CD4-positive, alpha-beta T cell treated with Interleukin-15 for 4 hours (primary cell): ENCODE data around the gene OR8B4.
"Not testable (repeated sequence)": the region's sequence is repeated elsewhere in the genome, so short reads cannot be mapped to it uniquely, and the experiment has no call there.

Experiments
- DNase-seq: peaks from one replicate; pipeline ENCODE4 v3.0.0-alpha.2; 2020; ENCODE audit warnings: low spot score

OR8B4 gene

GRCh38 chr11:124405581-124405980 lies 19.1 kb downstream of the OR8B4 start:
- DNase-seq = no peak

DNA sequence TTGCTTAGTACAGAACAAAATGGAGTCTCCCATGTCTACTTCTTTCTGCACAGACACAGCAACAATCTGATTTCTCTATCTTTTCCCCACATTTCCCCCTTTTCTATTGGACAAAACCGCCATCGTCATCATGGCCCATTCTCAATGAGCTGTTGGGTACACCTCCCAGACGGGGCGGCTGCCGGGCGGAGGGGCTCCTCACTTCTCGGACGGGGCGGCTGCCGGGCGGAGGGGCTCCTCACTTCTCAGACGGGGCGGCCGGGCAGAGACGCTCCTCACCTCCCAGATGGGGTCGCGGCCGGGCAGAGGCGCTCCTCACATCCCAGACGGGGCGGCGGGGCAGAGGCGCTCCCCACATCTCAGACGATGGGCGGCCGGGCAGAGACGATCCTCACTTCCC lies 21.5 kb downstream of the OR8B4 start:
- DNase-seq = not testable (repeated sequence)

- peak; percentile 22 for DNase-seq
These were observed 22.2 kb downstream of the OR8B4 start for GRCh38 chr11:124402326-124402922.

GRCh38 chr11:124398924-124399323 lies 25.7 kb downstream of the OR8B4 start, which contains the start of gene OR8B3:
Gene OR8B3 (minus strand): TSS chr11:124399024. CDS start chr11:124397351, 1,673 bp downstream.
- DNase-seq = no peak

DNA sequence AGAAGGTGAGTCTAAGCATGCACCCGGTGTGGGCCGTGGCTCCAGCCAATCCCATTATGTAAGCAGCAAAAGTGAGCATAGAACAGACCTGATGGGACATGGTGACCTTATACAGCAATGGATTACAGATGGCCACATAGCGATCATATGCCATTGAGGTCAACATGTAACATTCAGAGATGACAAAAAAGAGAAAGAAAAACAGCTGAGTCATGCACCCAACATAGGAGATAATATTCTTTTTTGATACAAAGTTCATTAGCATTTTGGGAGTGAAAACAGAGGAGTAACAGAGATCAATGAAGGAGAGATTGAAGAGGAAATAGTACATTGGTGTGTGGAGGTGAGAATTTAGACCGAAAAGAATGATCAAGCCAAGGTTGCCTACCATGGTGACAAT lies 27.8 kb downstream of the OR8B4 start:
- DNase-seq = not testable (repeated sequence)

- no peak for DNase-seq
These were observed 30.3 kb downstream of the OR8B4 start for GRCh38 chr11:124394408-124394807.

- DNase-seq = no peak
These were observed 40.3 kb downstream of the OR8B4 start, which contains the start of gene OR8B2 for GRCh38 chr11:124384399-124384798. Gene OR8B2 (minus strand): TSS chr11:124384499. CDS start chr11:124383343, 1,156 bp downstream.

- not testable (repeated sequence) for DNase-seq
These were observed 41.8 kb downstream of the OR8B4 start for GRCh38 chr11:124382857-124383256.

DNA sequence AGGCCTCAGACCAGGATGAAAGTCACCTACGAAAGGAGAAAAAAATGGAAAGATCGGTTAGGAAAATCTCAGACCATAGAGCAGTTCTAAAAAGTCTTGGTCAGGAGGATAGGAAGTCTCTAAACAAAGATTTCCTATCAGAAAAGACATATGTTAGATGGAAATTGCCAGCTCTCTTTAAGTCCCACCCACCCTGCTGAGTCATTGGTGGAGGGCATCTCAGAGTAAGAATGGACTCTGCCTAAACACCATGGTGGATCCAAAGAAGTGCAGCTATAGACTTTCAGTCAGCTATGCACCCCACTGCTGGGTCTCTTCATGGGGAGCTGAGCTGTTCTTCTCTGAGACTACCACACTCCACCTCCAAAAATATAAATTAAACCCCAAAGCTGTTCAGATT lies 44.1 kb downstream of the OR8B4 start:
- DNase-seq = no peak

- DNase-seq = no peak
These were observed 48.4 kb downstream of the OR8B4 start for GRCh38 chr11:124376280-124376679.
